Left renal pelvis (tissue), 4 donors: Measurements from ENCODE around the gene STAC. TPM values are rescaled to one million over a fixed set of nuclear protein-coding genes. Genes with fewer than 3 reads are reported as not detected.
"Not testable (repeated sequence)": the region's sequence is repeated elsewhere in the genome, so short reads cannot be mapped to it uniquely, and the experiment has no call there.

Experiments
- DNase-seq, 4 donors: peaks; one replicate each; pipeline ENCODE4 v3.0.0-alpha.2; 2013; ENCODE audit warnings: low read depth in 4 of 4, low spot score in 3 of 4
- polyA plus RNA-seq, 4 donors: library from polyadenylated mRNA; unstranded; fragments of 120-200 nt; gene quantifications; one replicate each; pipeline ENCODE4 v1.2.1, GENCODE V29; 2013; ENCODE audit not compliant: insufficient read length in 4 of 4

STAC gene
- polyA plus RNA-seq, 4 donors = 4.0 to 14.3 (median 6.8) TPM

DNA sequence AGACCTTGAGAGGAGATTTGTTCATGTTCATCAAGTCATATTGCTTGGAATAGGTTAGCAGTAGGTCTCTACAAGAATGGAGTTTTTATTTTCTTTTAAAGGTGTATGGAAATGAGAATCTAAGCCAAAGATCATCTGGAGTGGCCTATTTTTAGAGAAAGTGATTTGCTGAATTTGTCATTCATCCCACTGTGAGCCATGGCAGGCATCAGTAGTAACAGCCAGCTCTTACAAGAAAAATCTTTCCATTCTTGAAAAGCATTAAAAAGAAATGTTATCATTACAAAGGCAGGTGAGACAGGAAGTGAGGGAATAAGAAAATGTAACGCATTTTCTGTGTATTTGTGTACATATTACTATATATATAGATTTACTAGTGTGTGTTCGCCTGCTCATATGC is 29.6 kb downstream of the STAC start:
- DNase-seq = no peak

DNA sequence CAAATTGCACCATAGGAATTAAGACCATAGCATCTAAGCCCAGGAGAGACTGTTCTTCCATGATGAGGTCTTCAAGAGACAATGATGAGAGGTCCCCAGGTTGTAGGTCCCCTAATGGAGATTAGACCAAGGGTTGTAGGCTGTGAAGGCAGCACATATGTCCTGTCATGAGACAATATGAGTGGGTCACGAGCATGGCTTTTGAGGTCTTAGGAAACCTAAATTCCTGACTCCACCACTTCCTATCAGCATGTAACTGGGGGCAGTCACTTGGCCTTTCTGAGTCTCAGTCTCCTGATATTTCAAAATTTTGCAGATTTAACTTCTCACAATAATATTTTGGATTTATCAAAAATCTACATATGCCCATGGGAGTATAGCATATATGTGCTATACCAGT is 31.3 kb downstream of the STAC start:
- no peak for DNase-seq

GRCh38 chr3:36416599-36416998 is 36.3 kb downstream of the STAC start:
- no peak for DNase-seq

DNA sequence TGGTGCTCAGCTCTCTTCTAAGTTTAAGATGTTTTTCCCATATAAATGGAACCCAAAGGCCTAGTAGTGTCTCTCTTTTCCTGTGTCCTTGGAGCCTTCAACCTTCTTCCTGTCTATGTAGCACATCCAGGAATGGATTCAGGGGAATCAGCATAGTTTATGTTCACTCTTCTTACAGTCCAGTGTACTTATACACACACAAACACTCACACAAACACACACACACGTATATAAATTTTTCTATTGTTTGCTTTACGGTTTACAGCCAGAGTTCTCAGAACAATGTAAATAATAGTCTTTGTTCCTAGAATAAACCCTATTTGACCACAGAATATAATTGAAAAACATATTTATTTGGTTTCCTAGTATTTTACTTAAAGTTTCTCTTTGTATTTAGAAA is 36.9 kb downstream of the STAC start:
- DNase-seq = no peak

DNA sequence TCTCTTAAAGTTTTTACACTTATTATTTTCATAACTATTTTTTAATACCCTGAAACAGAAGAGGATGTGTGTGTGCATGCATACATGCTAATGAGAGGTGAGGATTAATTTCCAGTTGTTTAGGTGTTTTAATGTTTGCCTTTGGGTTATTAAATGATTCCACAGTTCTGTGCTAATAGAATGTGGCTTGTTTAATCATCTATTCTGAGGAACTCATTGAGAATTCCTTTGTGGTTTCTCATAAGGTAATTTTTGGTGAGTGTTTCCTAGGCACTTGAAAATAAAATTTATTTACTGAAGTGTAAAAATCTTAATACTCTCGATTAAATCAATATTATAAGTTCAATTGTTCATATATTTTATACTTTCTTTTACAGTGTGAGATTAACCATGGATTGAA is 38.0 kb downstream of the STAC start:
- no peak for DNase-seq

GRCh38 chr3:36428445-36428844 is 48.1 kb downstream of the STAC start:
- no peak for DNase-seq

DNA sequence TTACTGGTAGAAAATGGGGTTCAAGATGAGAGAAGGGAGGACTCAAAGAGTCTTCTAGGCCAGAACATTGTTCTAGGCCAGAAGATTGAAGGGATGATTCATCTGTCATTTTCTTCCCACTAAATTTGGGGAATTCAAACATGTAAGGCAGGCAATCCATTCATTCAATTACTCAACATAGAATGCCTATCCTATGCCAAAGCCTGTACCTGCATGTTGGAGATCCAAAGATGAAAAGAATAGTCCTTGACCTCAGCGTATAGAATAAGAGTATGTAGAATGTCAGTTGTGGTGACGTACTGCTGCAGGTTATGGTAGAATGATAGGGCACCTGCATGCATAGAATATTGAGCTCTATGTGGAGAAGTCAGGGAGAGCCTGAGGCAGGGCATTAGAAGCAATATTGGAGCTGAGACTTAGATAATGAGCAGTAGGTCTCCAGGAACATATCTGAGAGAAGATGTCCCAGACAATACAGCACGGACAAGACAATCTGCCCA is 49.7 kb downstream of the STAC start:
- DNase-seq = no peak

GRCh38 chr3:36433511-36433910 is 53.2 kb downstream of the STAC start:
- DNase-seq = no peak

DNA sequence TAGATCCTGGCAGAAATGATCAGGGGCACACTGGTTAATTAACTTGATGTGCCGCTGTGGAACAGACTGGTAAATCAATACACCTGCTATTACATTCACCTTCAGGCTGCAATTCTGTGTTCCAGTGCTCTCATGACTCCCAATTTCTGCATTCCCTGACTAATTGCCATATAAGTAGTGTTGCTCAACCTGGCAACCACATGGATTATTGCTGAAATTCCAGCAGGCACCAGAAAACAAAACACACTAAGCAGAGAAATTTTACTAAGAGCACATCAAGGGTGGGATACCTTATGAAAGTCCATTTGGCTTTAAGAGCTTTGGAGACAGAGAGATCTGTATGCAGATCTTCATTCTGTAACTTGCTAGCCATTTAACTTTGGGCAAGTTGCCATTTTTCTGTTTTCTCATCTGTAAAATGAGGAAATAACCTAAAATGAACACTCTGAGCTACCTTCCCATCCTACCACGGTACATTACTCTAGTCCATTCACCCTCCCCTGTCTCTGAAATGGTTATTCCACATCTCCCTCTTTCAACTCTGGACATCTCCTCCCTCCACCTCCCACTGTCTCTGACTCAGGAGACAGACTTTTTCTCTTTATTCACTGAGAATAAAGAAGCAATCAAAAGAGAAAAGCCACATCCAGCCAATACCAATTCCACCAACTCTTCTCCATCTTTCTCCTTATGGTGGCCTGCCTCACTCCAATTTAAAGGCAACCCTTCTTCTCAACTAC is 54.6 kb downstream of the STAC start:
- DNase-seq = no peak

GRCh38 chr3:36443028-36443686 is 62.9 kb downstream of the STAC start:
- DNase-seq = no peak

DNA sequence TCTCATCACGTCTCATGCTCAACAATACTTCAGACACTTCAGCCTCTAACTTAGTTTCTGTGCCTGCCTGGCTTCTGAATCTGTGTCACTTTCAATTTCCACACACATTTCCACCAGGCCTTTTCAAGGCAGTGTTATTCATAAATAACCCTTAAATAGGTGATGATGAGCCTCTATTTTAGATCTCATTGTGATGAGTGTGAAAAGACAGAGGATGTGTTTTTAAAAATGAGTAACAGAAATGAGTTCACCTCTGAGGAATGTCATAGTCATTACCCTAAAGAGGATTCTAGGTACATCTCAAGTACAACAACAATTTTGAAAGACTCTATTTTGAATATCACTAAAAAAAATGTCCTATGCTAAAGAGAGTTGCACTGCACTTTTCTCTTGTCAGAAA is 64.6 kb downstream of the STAC start:
- no peak for DNase-seq

GRCh38 chr3:36446276-36446675 is 66.0 kb downstream of the STAC start:
- DNase-seq = no peak

- DNase-seq = no peak
Observed at GRCh38 chr3:36447061-36447460, 66.8 kb downstream of the STAC start.

- DNase-seq = no peak
Observed at GRCh38 chr3:36451816-36452215, 71.5 kb downstream of the STAC start.

DNA sequence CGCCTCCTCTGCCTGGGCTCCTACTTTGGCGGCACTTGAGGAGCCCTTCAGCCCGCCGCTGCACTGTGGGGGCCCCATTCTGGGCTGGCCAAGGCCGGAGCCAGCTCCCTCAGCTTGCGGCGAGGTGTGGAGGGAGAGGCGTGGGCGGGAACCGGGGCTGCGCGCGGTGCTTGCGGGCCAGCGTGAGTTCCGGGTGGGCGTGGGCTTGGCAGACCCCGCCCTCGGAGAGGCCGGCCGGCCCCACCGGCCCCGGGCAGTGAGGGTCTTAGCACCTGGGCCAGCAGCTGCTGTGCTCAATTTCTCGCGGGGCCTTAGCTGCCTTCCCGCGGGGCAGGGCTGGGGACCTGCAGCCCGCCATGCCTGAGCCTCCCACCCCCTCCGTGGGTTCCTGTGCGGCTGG is 72.9 kb downstream of the STAC start:
- not testable (repeated sequence) for DNase-seq

GRCh38 chr3:36453896-36454295 is 73.6 kb downstream of the STAC start:
- DNase-seq = not testable (repeated sequence)

- DNase-seq = no peak
Observed at GRCh38 chr3:36455406-36455805, 75.1 kb downstream of the STAC start.

- DNase-seq = no peak
Observed at GRCh38 chr3:36456784-36457183, 76.5 kb downstream of the STAC start.

DNA sequence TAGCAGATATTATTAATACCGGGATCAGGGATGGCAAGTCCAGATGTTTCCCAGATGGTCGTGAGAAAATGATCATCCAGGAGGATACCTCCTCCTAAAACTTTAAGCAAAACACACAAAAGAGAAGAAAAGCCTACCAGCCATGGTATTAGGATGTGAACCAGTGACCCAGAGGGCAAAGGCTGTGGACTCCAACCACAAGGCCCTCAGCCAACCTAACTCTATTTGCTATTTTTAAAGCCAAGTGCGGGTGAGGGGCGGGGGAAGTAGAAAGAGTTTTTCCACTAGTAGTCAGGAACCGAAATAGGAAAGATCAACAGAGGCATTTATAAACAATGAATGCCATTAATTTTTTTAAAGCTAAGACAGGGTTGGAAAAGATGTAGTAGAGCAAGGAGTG is 77.4 kb downstream of the STAC start:
- no peak for DNase-seq

DNA sequence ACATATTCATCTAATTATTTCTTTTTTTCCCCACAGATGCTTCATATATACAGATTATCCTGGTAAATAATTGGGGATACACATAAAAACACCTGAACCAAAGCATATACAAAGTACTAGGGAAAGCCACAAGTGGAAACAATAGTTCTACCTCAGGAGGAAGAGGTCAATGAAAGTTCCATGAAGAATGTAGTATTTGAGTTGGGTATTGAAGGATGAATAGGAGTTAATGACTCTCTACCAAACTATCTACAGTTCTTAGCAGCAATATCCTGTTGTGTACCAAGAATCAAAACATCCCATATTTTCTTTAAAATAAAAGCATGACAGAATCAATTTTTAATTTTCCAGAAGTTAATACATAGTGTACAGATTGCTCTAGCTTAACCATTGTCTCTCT is 78.9 kb downstream of the STAC start:
- DNase-seq = no peak

DNA sequence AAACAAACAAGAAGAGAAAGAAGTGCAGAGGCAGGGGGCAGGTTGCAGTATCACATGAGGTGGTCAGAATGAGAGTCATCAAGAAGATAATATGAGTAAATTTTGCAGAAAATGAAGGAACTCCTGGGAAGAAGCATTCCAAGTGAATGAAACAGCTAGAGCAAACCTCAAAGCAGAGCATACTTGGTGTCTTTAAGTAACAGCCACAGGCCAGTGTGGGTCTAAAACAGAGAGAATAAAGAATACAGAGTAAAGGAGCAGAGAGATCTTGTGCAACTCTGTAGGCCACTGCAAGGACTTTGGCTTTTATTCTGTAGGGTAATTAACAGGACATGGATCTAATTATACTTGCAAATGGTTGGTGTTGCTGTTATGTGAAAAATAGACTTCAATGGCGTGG is 81.3 kb downstream of the STAC start:
- DNase-seq = no peak

DNA sequence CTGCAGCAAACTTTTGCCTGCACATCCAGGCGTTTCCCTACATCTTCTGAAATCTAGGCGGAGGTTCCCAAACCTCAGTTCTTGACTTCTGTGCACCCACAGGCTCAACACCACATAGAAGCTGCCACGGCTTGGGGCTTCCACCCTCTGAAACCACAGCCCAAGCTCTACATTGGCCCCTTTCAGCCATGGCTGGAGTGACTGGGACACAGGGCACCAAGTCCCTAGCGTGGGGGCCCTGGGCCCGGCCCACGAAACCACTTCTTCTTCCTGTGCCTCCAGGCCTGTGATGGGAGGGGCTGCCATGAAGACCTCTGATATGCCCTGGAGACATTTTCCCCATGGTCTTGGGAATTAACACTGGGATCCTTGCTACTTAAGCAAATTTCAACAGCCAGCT is 91.7 kb downstream of the STAC start:
- DNase-seq = not testable (repeated sequence)
